ENCODE results near the gene MAPKAP1.

- TF ChIP-seq ZBTB26 (CRISPR knock-in tag; IDR thresholded peaks at IDR 0.05) (no peak), POLR2A (conservative IDR thresholded peaks at IDR 0.05) (no peak), NR1H2 (CRISPR knock-in tag; IDR thresholded peaks at IDR 0.05) (no peak)
Measured at GRCh38 chr9:125527471-125528002, 179.5 kb downstream of the MAPKAP1 start.

Measured in K562 (cell line).